HepG2 (cell line): ENCODE data around the gene RIPK3. TPM values are rescaled to one million over a fixed set of nuclear protein-coding genes. Genes with fewer than 3 reads are reported as not detected.

Experiments
- AGO1 ChIP-seq: fragments of 200-400 bp; formaldehyde crosslinking; IDR thresholded peaks from 2 replicates; pipeline ENCODE4 v1.6.1; 2017; ENCODE audit warnings: mild to moderate bottlenecking, low read depth, low read length, moderate library complexity; ENCODE audit not compliant: poor library complexity, severe bottlenecking
- ATF6 ChIP-seq: sonication (generic); formaldehyde crosslinking; conservative IDR thresholded peaks from 2 replicates; pipeline ENCODE4 v1.4.0; 2020; ENCODE audit warnings: missing genetic modification reagents
- CEBPZ ChIP-seq: IDR thresholded peaks from 2 replicates; pipeline ENCODE4 v1.6.1; 2012; ENCODE audit warnings: low read length, improper control_type of control experiment
- CREBL2 ChIP-seq: sonication (generic); formaldehyde crosslinking; IDR thresholded peaks from 2 replicates; pipeline ENCODE4 v1.8.1; 2023; ENCODE audit warnings: missing genetic modification reagents, mild to moderate bottlenecking, borderline replicate concordance
- DMAP1 ChIP-seq: IDR thresholded peaks from 2 replicates; pipeline ENCODE4 v1.6.1; 2016
- EED ChIP-seq: sonication (generic); formaldehyde crosslinking; IDR thresholded peaks from 2 replicates; pipeline ENCODE4 v1.5.0; 2020; ENCODE audit warnings: mild to moderate bottlenecking, missing genetic modification reagents
- GATAD2A ChIP-seq: IDR thresholded peaks from 2 replicates; pipeline ENCODE4 v1.6.1; 2016
- GFI1 ChIP-seq: sonication (generic); formaldehyde crosslinking; IDR thresholded peaks from 2 replicates; pipeline ENCODE4 v1.5.0; 2020; ENCODE audit warnings: missing genetic modification reagents, mild to moderate bottlenecking, borderline replicate concordance
- HDAC2 ChIP-seq: sonication (generic); formaldehyde crosslinking; IDR thresholded peaks from 2 replicates; pipeline ENCODE4 v1.4.0; 2020; ENCODE audit warnings: missing genetic modification reagents
- KAT8 ChIP-seq: IDR thresholded peaks from 2 replicates; pipeline ENCODE4 v1.6.1; 2016; ENCODE audit warnings: missing genetic modification reagents, missing compliant biosample characterization
- KLF12 ChIP-seq: sonication (generic); formaldehyde crosslinking; IDR thresholded peaks from 2 replicates; pipeline ENCODE4 v1.4.0; 2020; ENCODE audit warnings: missing genetic modification reagents, borderline replicate concordance
- KLF13 ChIP-seq: sonication (generic); formaldehyde crosslinking; IDR thresholded peaks from 2 replicates; pipeline ENCODE4 v1.4.0; 2020; ENCODE audit warnings: mild to moderate bottlenecking, missing genetic modification reagents
- MNT ChIP-seq: fragments of 450-650 bp; IDR thresholded peaks from 2 replicates; pipeline ENCODE4 v1.6.1; 2016
- NR1H2 ChIP-seq: sonication (generic); formaldehyde crosslinking; IDR thresholded peaks from 2 replicates; pipeline ENCODE4 v1.8.1; 2022; ENCODE audit warnings: low read depth, missing genetic modification reagents, borderline replicate concordance
- SMAD1 ChIP-seq: sonication (generic); formaldehyde crosslinking; IDR thresholded peaks from 2 replicates; pipeline ENCODE4 v1.4.0; 2020; ENCODE audit warnings: missing genetic modification reagents, low read depth, mild to moderate bottlenecking, borderline replicate concordance
- TBX3 ChIP-seq: fragments of 450-650 bp; IDR thresholded peaks from 2 replicates; pipeline ENCODE4 v1.6.1; 2017; ENCODE audit warnings: antibody characterized with exemption, mild to moderate bottlenecking, inconsistent platforms, borderline replicate concordance
- ZBTB7B ChIP-seq: sonication (generic); formaldehyde crosslinking; IDR thresholded peaks from 2 replicates; pipeline ENCODE4 v1.4.0; 2020; ENCODE audit warnings: missing genetic modification reagents
- ZNF274 ChIP-seq: sonication (generic); formaldehyde crosslinking; IDR thresholded peaks from 2 replicates; pipeline ENCODE4 v1.5.1; 2020; ENCODE audit warnings: mild to moderate bottlenecking, missing genetic modification reagents
- ZNF607 ChIP-seq: sonication (generic); formaldehyde crosslinking; IDR thresholded peaks from 2 replicates; pipeline ENCODE4 v1.5.1; 2020; ENCODE audit warnings: missing genetic modification reagents, mild to moderate bottlenecking, borderline replicate concordance
- polyA plus RNA-seq, 8 experiments: library from polyadenylated mRNA; depleted of rRNA in 3 of 8; stranded (reverse) in 7 of 8; unstranded in 1 of 8; fragments of >200 nt; fragmentation: Illumina TruSeq in 4 of 8; extraction: Trizol in 4 of 8; gene quantifications; 2 replicates each; pipeline versions ENCODE4 v1.2.1 to v1.2.3, GENCODE V29; 2011 to 2016; ENCODE audit warnings: low read depth in 4 of 8, missing spikeins in 1 of 8, mixed read lengths in 1 of 8; ENCODE audit not compliant: insufficient read depth in 1 of 8
- total RNA-seq, 5 experiments: library from RNA; depleted of rRNA; stranded (reverse); fragments of >200 nt; fragmentation: Illumina TruSeq; extraction: Trizol; gene quantifications; 2 replicates each; pipeline ENCODE4 v1.2.3, GENCODE V29; 2016; ENCODE audit warnings: low read depth in 1 of 5

Gene RIPK3
- total and polyA plus RNA-seq, 2 of the 13 experiments (the other 11 are each of a cell fraction or from before 2014, with no cell fraction given) = not detected

DNA sequence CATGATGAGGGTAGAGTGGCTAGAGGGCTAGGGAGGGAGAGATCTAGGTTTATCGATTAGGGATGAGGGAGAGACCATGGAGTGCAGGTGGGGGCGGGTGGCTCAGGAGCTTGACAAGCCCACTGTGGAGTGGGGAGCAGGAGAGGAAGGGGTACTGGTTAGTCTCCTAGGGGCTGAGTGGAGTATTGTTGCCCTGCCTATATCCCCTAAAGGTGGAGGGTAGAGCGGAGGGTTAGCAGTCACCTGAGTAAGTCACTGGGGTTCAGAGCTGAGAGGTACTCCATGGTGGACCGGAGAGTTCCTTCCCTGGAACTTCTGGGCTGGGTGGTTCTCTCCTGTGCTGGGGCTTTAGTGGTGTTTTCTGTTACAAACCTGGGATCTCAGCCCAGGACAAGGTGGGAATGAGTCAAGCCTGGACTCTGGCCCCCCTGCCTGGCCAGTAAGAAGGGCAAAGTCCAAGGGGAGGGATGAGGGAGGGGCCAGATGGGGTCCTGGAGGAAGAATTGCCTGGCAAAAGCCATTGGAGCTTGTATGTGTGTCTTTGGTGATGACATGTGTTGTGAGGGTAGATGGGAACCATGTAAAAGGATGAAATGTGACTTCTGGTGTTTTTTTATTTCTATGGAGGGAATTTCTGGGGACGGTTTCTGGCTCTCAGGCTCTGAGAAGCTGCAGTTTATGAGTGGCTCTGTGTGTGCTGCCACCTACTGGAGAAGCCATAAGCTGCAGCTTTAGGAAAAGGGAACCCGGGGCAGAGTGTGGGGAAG, 32.0 kb downstream of the RIPK3 start, which contains the start of gene CIDEB (continued):
- TF ChIP-seq KLF13 (CRISPR knock-in tag) = peak; percentile 68; the same call in 1 of the 2 replicates
- TF ChIP-seq AGO1 = no peak
- TF ChIP-seq NR1H2 = no peak
- no peak for TF ChIP-seq CREBL2 (CRISPR knock-in tag)
- peak; percentile 93 for TF ChIP-seq KAT8 (CRISPR knock-in tag)
- peak; percentile 97 for TF ChIP-seq DMAP1 (CRISPR knock-in tag)
- peak; percentile 98 for TF ChIP-seq ZBTB7B (CRISPR knock-in tag)
- peak; percentile 97 for TF ChIP-seq HDAC2
- TF ChIP-seq ZNF274 (CRISPR knock-in tag) = peak; percentile 88
- peak; percentile 54 for TF ChIP-seq ZNF607 (CRISPR knock-in tag)
- TF ChIP-seq GATAD2A = peak; percentile 97
- peak; percentile 76; the same call in 1 of the 2 replicates for TF ChIP-seq SMAD1 (CRISPR knock-in tag)
- TF ChIP-seq GFI1 (CRISPR knock-in tag) = no peak
- 0 out of 2 replicates have a peak, but pooled peaks have one; percentile 48 for TF ChIP-seq MNT
- no peak for TF ChIP-seq CEBPZ
- peak; percentile 88; the same call in 1 of the 2 replicates for TF ChIP-seq ATF6
- TF ChIP-seq EED (CRISPR knock-in tag) = 0 out of 2 replicates have a peak, but pooled peaks have one; percentile 74
- TF ChIP-seq TBX3 = peak; percentile 80; the same call in 1 of the 2 replicates
- TF ChIP-seq KLF12 = peak; percentile 64; the same call in 1 of the 2 replicates
